Measurements from ENCODE around the gene CCDC167. TPM values are rescaled to one million over a fixed set of nuclear protein-coding genes. Genes with fewer than 3 reads are reported as not detected.

Gene CCDC167
- total RNA-seq, 4 donors from 2014 or later: 8.7 to 47.6 (median 18.5) TPM; not detected in 1

DNA sequence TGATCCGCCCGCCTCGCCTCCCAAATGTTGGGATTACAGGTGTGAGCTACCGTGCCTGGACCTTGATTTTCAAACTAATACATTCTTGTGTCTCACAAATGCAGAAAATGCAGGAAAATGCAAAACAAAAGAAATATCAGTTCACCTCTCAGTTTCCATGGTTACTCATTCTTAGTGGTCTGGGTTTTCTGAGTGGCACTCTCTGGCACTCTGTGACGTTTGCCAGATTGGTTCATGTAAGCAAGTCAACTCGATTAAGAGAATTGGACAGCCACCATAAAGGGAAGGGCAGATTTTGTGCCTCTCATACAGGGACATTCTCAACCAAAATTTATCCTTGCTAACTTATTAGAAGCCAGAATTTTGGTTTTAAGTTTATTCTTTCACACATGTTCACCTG is 58.0 kb downstream of the CCDC167 start:
- TF ChIP-seq, protein P1, sequence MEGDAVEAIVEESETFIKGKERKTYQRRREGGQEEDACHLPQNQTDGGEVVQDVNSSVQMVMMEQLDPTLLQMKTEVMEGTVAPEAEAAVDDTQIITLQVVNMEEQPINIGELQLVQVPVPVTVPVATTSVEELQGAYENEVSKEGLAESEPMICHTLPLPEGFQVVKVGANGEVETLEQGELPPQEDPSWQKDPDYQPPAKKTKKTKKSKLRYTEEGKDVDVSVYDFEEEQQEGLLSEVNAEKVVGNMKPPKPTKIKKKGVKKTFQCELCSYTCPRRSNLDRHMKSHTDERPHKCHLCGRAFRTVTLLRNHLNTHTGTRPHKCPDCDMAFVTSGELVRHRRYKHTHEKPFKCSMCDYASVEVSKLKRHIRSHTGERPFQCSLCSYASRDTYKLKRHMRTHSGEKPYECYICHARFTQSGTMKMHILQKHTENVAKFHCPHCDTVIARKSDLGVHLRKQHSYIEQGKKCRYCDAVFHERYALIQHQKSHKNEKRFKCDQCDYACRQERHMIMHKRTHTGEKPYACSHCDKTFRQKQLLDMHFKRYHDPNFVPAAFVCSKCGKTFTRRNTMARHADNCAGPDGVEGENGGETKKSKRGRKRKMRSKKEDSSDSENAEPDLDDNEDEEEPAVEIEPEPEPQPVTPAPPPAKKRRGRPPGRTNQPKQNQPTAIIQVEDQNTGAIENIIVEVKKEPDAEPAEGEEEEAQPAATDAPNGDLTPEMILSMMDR (IDR thresholded peaks at IDR 0.05): no peak
- no peak for TF ChIP-seq POLR2A (IDR thresholded peaks at IDR 0.05)
- Histone ChIP-seq H3K9me3 (no peaks in the 10 kb centered on the region), H3K27ac (peak overlapping the region in 1 of 2 donors; percentile 63)

DNA sequence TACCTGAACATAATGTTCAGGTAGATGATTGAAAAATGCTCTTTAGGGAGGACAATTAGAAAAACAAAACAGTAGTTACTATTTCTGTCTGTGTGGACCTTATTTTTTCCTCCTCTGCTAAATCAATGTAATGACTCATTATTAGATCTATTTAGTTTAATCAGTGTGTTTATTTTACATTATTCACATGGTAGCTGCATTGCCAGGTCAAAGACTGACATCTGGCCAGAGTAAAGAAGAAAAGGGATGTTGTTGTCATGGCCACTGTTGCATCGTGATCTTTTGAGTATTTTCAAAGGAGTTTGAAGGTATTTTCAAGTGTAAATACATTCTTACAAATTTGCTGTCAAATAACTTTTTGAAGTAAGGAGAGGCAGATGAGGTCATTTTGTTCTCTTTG is 60.8 kb downstream of the CCDC167 start:
- TF ChIP-seq POLR2A (IDR thresholded peaks at IDR 0.05): no peak
- TF ChIP-seq, protein P1 (IDR thresholded peaks at IDR 0.05): no peak
- Histone ChIP-seq H3K4me3 (no peak overlapping the region), H3K36me3 (no peaks in the 10 kb centered on the region), H3K27ac (no peak overlapping the region), H3K4me1 (peaks cover 0 to 4% of the 10 kb centered on the region in 2 donors), H3K27me3 (no peaks in the 10 kb centered on the region), H3K9me3 (no peaks in the 10 kb centered on the region)
- intact Hi-C loops (cut with DNase I; ENCODE audit: low total_unique reads): no loop called here
- no peak for DNase-seq

More for the DNA sequence above, 58.0 kb downstream of the CCDC167 start:
- Histone ChIP-seq H3K4me3 (no peak overlapping the region), H3K4me1 (no peaks in the 10 kb centered on the region), H3K36me3 (no peaks in the 10 kb centered on the region), H3K27me3 (no peaks in the 10 kb centered on the region)
- intact Hi-C loops (cut with DNase I; ENCODE audit: low total_unique reads): no loop called here
- no peak for DNase-seq

DNA sequence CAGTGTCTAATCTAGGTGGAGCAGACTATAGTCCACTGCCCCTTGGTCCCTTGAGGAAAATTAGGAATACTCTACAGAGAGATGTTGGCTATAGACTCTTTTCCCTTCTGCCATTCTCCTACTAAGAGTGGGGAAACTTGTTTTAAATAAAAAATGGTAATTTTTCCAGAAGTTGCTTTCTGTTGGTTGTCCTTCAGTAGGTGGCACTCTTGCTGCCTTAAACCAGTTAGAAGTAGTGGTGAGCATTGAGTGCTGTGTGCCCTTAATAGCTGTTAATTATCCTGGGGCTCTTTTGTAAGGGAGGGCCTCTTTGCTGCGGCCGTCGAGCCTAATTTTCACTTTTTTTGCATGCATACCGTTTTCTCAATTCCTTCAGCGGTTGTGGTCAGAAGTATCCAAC is 63.9 kb downstream of the CCDC167 start:
- Histone ChIP-seq H3K9me3 (no peaks in the 10 kb centered on the region), H3K27me3 (no peaks in the 10 kb centered on the region), H3K4me3 (no peak overlapping the region), H3K27ac (no peak overlapping the region), H3K4me1 (peaks cover 0 to 8% of the 10 kb centered on the region in 2 donors), H3K36me3 (no peaks in the 10 kb centered on the region)
- TF ChIP-seq POLR2A (IDR thresholded peaks at IDR 0.05): no peak
- TF ChIP-seq, protein P1 (IDR thresholded peaks at IDR 0.05): no peak
- DNase-seq: no peak
- intact Hi-C loops (cut with DNase I; ENCODE audit: low total_unique reads): no loop called here

DNA sequence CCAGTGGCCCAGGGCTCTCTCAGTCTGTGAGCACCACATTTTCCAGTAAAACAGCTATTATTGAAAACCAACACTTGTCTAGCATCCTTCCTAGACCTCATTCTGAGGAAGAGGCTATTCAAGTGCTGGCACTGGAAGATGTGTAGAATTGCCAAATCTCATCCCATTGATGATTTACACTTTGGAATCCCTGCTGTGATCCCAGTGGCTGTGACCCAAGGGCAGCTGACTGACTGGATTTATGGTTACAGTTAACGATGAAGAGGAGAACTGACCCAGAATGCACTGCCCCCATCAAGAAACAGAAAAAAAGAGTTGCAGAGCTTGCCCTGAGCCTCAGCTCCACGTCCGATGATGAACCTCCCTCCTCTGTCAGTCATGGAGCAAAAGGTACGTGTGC is 64.3 kb downstream of the CCDC167 start:
- TF ChIP-seq, protein P1 (IDR thresholded peaks at IDR 0.05): no peak
- no peak for TF ChIP-seq POLR2A (IDR thresholded peaks at IDR 0.05)
- Histone ChIP-seq H3K9me3 (no peaks in the 10 kb centered on the region), H3K4me1 (peaks cover 0 to 8% of the 10 kb centered on the region in 2 donors), H3K36me3 (no peaks in the 10 kb centered on the region), H3K27ac (no peak overlapping the region), H3K4me3 (no peak overlapping the region), H3K27me3 (no peaks in the 10 kb centered on the region)
- intact Hi-C loops (cut with DNase I; ENCODE audit: low total_unique reads): no loop called here
- no peak for DNase-seq

DNA sequence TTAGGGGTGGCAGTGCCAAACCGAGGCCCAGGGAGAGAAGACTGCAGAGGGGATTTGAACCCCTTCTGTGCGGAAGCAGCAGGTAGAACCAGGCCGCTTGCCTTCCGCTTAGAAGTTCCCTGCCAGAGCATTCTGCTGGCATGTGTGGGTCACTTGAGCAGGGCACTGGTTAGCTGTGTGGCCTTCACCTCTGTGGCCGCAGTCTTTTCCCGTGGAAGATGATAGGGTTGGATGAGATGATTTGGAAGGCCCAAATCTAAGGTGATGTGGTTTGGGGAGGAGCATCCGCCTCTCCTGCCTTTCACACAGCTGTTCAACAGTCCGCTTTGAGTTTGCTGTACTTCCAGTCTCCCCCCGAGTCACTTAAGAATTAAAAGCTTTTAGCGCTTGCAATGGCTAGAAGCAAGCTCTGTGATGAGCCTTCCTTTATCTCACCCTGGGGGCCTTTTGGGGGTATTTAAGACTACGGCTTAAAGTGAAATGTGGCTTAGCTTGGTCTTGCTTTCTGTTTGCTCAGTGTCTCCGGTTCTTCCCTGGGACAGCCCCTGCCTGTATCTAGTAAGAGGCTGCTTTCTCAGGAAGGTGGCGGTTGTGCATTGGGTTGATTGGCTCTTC is 65.9 kb downstream of the CCDC167 start:
- intact Hi-C loops (cut with DNase I; ENCODE audit: low total_unique reads): no loop called here
- H3K27ac ChIP-seq: peak overlapping the region; percentile 81 to 94
- DNase-seq: no peak

More for the DNA sequence above, 65.9 kb downstream of the CCDC167 start:
- H3K4me3 ChIP-seq: peak overlapping the region; percentile 58 to 83
- H3K27me3 ChIP-seq: peaks cover 0 to 4% of the 10 kb centered on the region in 2 donors
- no peaks in the 10 kb centered on the region for H3K9me3 ChIP-seq
- H3K36me3 ChIP-seq: no peaks in the 10 kb centered on the region
- peaks cover 0 to 8% of the 10 kb centered on the region in 2 donors for H3K4me1 ChIP-seq
- TF ChIP-seq, protein P1 (IDR thresholded peaks at IDR 0.05): no peak

Other genes with a start within 250 kb of the CCDC167 start
- 10 to 100 TPM in 1 of 4 donors, 1 to 10 TPM in 3; 4.1 to 15.4 (median 7.5) TPM for gene TBC1D22B, start 242.1 kb downstream of the CCDC167 start, total RNA-seq
- gene TMEM217, start 241.7 kb downstream of the CCDC167 start, total RNA-seq: 1 to 10 TPM in 1 of 4 donors, under 1 TPM in 1, not detected in 2; 0.21 to 1.6 TPM
- 10 to 100 TPM in 3 of 4 donors, 1 to 10 TPM in 1; 5.9 to 42.6 (median 19.1) TPM for gene RNF8, start 145.9 kb downstream of the CCDC167 start, total RNA-seq
- gene CMTR1, start 66.7 kb downstream of the CCDC167 start, total RNA-seq: 10 to 100 TPM in 3 of 4 donors, 1 to 10 TPM in 1; 5.9 to 54.9 (median 31.0) TPM
- 10 to 100 TPM in 3 of 4 donors, 1 to 10 TPM in 1; 4.0 to 32.9 (median 18.1) TPM for gene MDGA1, start 198.0 kb upstream of the CCDC167 start, total RNA-seq

Data from uterus (tissue), 4 donors.